ENCODE measurements around the gene HSPA1A.

- no peak for TF ChIP-seq CTCF (optimal IDR thresholded peaks at IDR 0.05 in 1 of 3, IDR thresholded peaks at IDR 0.05 in 1 of 3, conservative IDR thresholded peaks at IDR 0.05 in 1 of 3; ENCODE audit: extremely low read depth in 1 of 3, insufficient read depth in 2 of 3, low read length in 3 of 3)
- no peak for TF ChIP-seq EZH2 (IDR thresholded peaks at IDR 0.05; ENCODE audit: low read length)
Observed at GRCh38 chr6:31836047-31836473, 20.7 kb downstream of the HSPA1A start.
